ENCODE results near the gene ATG101. TPM values are rescaled to one million over a fixed set of nuclear protein-coding genes. Genes with fewer than 3 reads are reported as not detected.
A peak's percentile ranks its signal among the peaks of the same experiment; 100 is the strongest.

Gene ATG101
- polyA plus RNA-seq, 1 donor from 2014 or later: 53.9 TPM

- H3K79me2 ChIP-seq (replicated peaks; ENCODE audit: insufficient read depth, low read length): no peaks in the 10 kb centered on the region
- H4K20me1 ChIP-seq (ENCODE audit: insufficient read depth): no peaks in the 10 kb centered on the region
- H2AFZ ChIP-seq (ENCODE audit: low read depth, low read length): no peak overlapping the region
- no peaks in the 10 kb centered on the region for H3K9me3 ChIP-seq (ENCODE audit: low read length)
- no peak overlapping the region for H3K4me3 ChIP-seq (ENCODE audit: low read length)
- H3K4me2 ChIP-seq (ENCODE audit: low read length): no peak overlapping the region
- H3K36me3 ChIP-seq (ENCODE audit: insufficient read depth, low read length): no peaks in the 10 kb centered on the region
- H3K9me2 ChIP-seq (ENCODE audit: insufficient read depth, low read length): no peaks in the 10 kb centered on the region
- H3F3A ChIP-seq (ENCODE audit: insufficient read depth, low read length, poor library complexity, severe bottlenecking): no peaks in the 10 kb centered on the region
- peak overlapping the region; percentile 16 for H3K9ac ChIP-seq (ENCODE audit: low read length)
- no peak for TF ChIP-seq CTCF (IDR thresholded peaks at IDR 0.05; ENCODE audit: poor library complexity, severe bottlenecking)
- TF ChIP-seq REST (IDR thresholded peaks at IDR 0.05; ENCODE audit: borderline replicate concordance): no peak
- no peak for TF ChIP-seq EZH2 (IDR thresholded peaks at IDR 0.05; ENCODE audit: borderline replicate concordance, insufficient read depth, low read length, poor library complexity, severe bottlenecking)
- no peak for TF ChIP-seq SMC3 (conservative IDR thresholded peaks at IDR 0.05; ENCODE audit: poor library complexity)
- no peak for TF ChIP-seq EP300 (conservative IDR thresholded peaks at IDR 0.05; ENCODE audit: poor library complexity, severe bottlenecking)
- no peak for TF ChIP-seq POLR2AphosphoS5 (IDR thresholded peaks at IDR 0.05)
- no peak for TF ChIP-seq RAD21 (conservative IDR thresholded peaks at IDR 0.05)
- no peak for TF ChIP-seq MXI1 (conservative IDR thresholded peaks at IDR 0.05; ENCODE audit: poor library complexity, severe bottlenecking)
- no peak for TF ChIP-seq TAF1 (IDR thresholded peaks at IDR 0.05; ENCODE audit: low read depth)
- no peaks in the 10 kb centered on the region for H3K27me3 ChIP-seq (ENCODE audit: insufficient read depth, low read depth, low read length)
- H3K27ac ChIP-seq (ENCODE audit: low read length): no peak overlapping the region
These were observed 10.8 kb downstream of the ATG101 start for GRCh38 chr12:52080403-52081251.

- Histone ChIP-seq H3K9me3 (ENCODE audit: low read length) (no peaks in the 10 kb centered on the region), H4K20me1 (ENCODE audit: insufficient read depth) (no peaks in the 10 kb centered on the region), H3K4me3 (ENCODE audit: low read length) (no peak overlapping the region), H3F3A (ENCODE audit: insufficient read depth, low read length, poor library complexity, severe bottlenecking) (no peaks in the 10 kb centered on the region), H3K27ac (ENCODE audit: low read length) (no peak overlapping the region), H3K4me2 (ENCODE audit: low read length) (no peak overlapping the region), H3K9me2 (ENCODE audit: insufficient read depth, low read length) (no peaks in the 10 kb centered on the region), H2AFZ (ENCODE audit: low read depth, low read length) (no peak overlapping the region), H3K79me2 (replicated peaks; ENCODE audit: insufficient read depth, low read length) (no peaks in the 10 kb centered on the region), H3K36me3 (ENCODE audit: insufficient read depth, low read length) (no peaks in the 10 kb centered on the region), H3K9ac (ENCODE audit: low read length) (peak overlapping the region; percentile 16), H3K27me3 (ENCODE audit: insufficient read depth, low read depth, low read length) (no peaks in the 10 kb centered on the region)
- TF ChIP-seq EP300 (conservative IDR thresholded peaks at IDR 0.05; ENCODE audit: poor library complexity, severe bottlenecking): no peak
- no peak for TF ChIP-seq TAF1 (IDR thresholded peaks at IDR 0.05; ENCODE audit: low read depth)
- TF ChIP-seq SMC3 (conservative IDR thresholded peaks at IDR 0.05; ENCODE audit: poor library complexity): no peak
- no peak for TF ChIP-seq REST (IDR thresholded peaks at IDR 0.05; ENCODE audit: borderline replicate concordance)
- no peak for TF ChIP-seq POLR2AphosphoS5 (IDR thresholded peaks at IDR 0.05)
These were observed 11.5 kb downstream of the ATG101 start for GRCh38 chr12:52081263-52081733.

All from neural cell (in vitro differentiated cells).